ENCODE results near the gene WWP2. TPM values are rescaled to one million over a fixed set of nuclear protein-coding genes. Genes with fewer than 3 reads are reported as not detected.

The WWP2 gene
- total and polyA plus RNA-seq, 2 donors (not counting 3 experiments of a cell fraction or from before 2014, with no cell fraction given): 17.9 to 44.9 TPM

GRCh38 chr16:69874271-69874670 is 112.1 kb downstream of the WWP2 start:
- Histone ChIP-seq H3K4me3 (replicated peaks in 1 of 3; ENCODE audit: insufficient read depth in 1 of 3, low read depth in 1 of 3, low read length in 3 of 3) (no peak overlapping the region), H3K9me1 (replicated peaks; ENCODE audit: control insufficient read depth, extremely low read depth, insufficient read depth, low read length) (no peaks in the 10 kb centered on the region), H4K20me1 (replicated peaks; ENCODE audit: control insufficient read depth, extremely low read depth, insufficient read depth, low read length) (no peaks in the 10 kb centered on the region), H3K27me3 (ENCODE audit: control insufficient read depth in 2 of 2, insufficient read depth in 2 of 2, low read length in 2 of 2) (no peaks in the 10 kb centered on the region), H3K9me3 (replicated peaks; ENCODE audit: control insufficient read depth, insufficient read depth, low read length) (no peaks in the 10 kb centered on the region), H3K79me2 (ENCODE audit: control insufficient read depth, insufficient read depth, low read length) (no peaks in the 10 kb centered on the region), H3K36me3 (ENCODE audit: control insufficient read depth in 2 of 2, extremely low read depth in 1 of 2, insufficient read depth in 2 of 2, low read length in 2 of 2) (peaks cover 2 to 3% of the 10 kb centered on the region in 2 experiments), H3K9ac (replicated peaks; ENCODE audit: extremely low read depth, insufficient read depth, low read length) (no peak overlapping the region), H3K27ac (ENCODE audit: insufficient read depth, low read depth, low read length) (no peak overlapping the region), H3K4me1 (ENCODE audit: control insufficient read depth, extremely low read depth, insufficient read depth, low read length) (no peaks in the 10 kb centered on the region), H3K4me2 (ENCODE audit: insufficient read depth, low read length) (no peak overlapping the region), H2AFZ (ENCODE audit: low read depth, low read length) (no peak overlapping the region)
- dilution Hi-C loops (cut with MboI; ENCODE audit: extremely low pct_ligation_motif_present, low sequenced_read_pairs) (no loop called here), intact Hi-C loops (cut with micrococcal nuclease) (no loop called here)
- BruUV-seq (replicated peaks): no TSS peak
- TF ChIP-seq, protein P1, sequence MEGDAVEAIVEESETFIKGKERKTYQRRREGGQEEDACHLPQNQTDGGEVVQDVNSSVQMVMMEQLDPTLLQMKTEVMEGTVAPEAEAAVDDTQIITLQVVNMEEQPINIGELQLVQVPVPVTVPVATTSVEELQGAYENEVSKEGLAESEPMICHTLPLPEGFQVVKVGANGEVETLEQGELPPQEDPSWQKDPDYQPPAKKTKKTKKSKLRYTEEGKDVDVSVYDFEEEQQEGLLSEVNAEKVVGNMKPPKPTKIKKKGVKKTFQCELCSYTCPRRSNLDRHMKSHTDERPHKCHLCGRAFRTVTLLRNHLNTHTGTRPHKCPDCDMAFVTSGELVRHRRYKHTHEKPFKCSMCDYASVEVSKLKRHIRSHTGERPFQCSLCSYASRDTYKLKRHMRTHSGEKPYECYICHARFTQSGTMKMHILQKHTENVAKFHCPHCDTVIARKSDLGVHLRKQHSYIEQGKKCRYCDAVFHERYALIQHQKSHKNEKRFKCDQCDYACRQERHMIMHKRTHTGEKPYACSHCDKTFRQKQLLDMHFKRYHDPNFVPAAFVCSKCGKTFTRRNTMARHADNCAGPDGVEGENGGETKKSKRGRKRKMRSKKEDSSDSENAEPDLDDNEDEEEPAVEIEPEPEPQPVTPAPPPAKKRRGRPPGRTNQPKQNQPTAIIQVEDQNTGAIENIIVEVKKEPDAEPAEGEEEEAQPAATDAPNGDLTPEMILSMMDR (IDR thresholded peaks at IDR 0.05; ENCODE audit: extremely low read depth in 1 of 2, insufficient read depth in 1 of 2, low read depth in 1 of 2, low read length in 2 of 2): no peak
- TF ChIP-seq EZH2 (IDR thresholded peaks at IDR 0.05; ENCODE audit: borderline replicate concordance, low read depth, low read length, severe bottlenecking) (no peak), MYC (IDR thresholded peaks at IDR 0.05; ENCODE audit: low read depth, low read length) (no peak), POLR2AphosphoS5 (IDR thresholded peaks at IDR 0.05; ENCODE audit: insufficient read depth, low read depth, low read length) (no peak), MAX (IDR thresholded peaks at IDR 0.05; ENCODE audit: insufficient read depth, insufficient read length) (no peak), GATA2 (IDR thresholded peaks at IDR 0.05; ENCODE audit: insufficient read depth, insufficient read length, low read depth, low read length) (no peak), FOS (IDR thresholded peaks at IDR 0.05; ENCODE audit: borderline replicate concordance, insufficient read depth, low read length) (no peak), POLR2A (IDR thresholded peaks at IDR 0.05; ENCODE audit: low read depth, low read length) (no peak), JUN (IDR thresholded peaks at IDR 0.05; ENCODE audit: borderline replicate concordance, insufficient read depth, insufficient read length, low read depth) (no peak)
- DNase-seq (ENCODE audit: low read depth, low spot score) (no peak), FAIRE-seq (no peak)
- POLR2A ChIA-PET: no interaction called here
- CTCF ChIA-PET: interaction anchor here (1.1 to 1.6 kb wide), 2 partner anchors 25 to 56 kb away, joined by 3 to 4 read pairs; no protein-coding TSS in a partner anchor

All from endothelial cell of umbilical vein (primary cell).